HepG2 (cell line): Measurements from ENCODE around the gene ZBTB2. TPM values are rescaled to one million over a fixed set of nuclear protein-coding genes. Genes with fewer than 3 reads are reported as not detected.
"Not testable (repeated sequence)": the region's sequence is repeated elsewhere in the genome, so short reads cannot be mapped to it uniquely, and the experiment has no call there.

ENCODE experiments used
- ATAC-seq: fragments of 200-7000 bp; cut with Tn5 transposase; 3 replicates; pipeline ENCODE4 v1.9.1; 2020; ENCODE audit warnings: mild to moderate bottlenecking, moderate library complexity
- BruUV-seq: library from RNA; stranded (reverse); fragments of 400-500 nt; replicated peaks from 2 replicates; lab custom pipeline; 2021; lab: Mats Ljungman, UMichigan
- CTCF ChIA-PET: fragments of 300-600 bp; formaldehyde crosslinking; extraction: SDS; loops from one replicate; lab custom pipeline; 2021; ENCODE audit warnings: low total read pairs, inconsistent platforms, low intra/inter-chr PET ratio; lab: Yijun Ruan, JAX
- POLR2A ChIA-PET: fragments of 350-600 bp; sonication (Branson Sonifier 250); formaldehyde crosslinking; loops from one replicate; lab custom pipeline; 2020; ENCODE audit warnings: antibody characterized with exemption, inconsistent platforms; lab: Yijun Ruan, JAX
- DNase-seq: peaks from one replicate; pipeline ENCODE4 v3.0.0-alpha.2; 2015; ENCODE audit warnings: low spot score
- FAIRE-seq: peaks from 3 replicates; lab custom pipeline; 2011; peaks lifted over from hg19 to GRCh38; lab: Jason Lieb, UNC
- H2AFZ ChIP-seq: one replicate; pipeline ENCODE4 v1.6.1; 2011; ENCODE audit warnings: low read length, inconsistent platforms
- H3K27ac ChIP-seq: fragments of 300-600 bp; 3 replicates; pipeline ENCODE4 v1.8.0; 2011; ENCODE audit warnings: mixed run types, mild to moderate bottlenecking, mixed read lengths, low read length, inconsistent platforms; ENCODE audit not compliant: insufficient read depth; ENCODE audit errors: extremely low read length
- H3K27me3 ChIP-seq, 2 experiments: fragments of 200-600 bp in 1 of 2; 2 replicates in 1 of 2; 3 replicates in 1 of 2; pipeline versions ENCODE4 v1.6.0 to v1.8.0; 2011; ENCODE audit warnings: low read length in 2 of 2, mild to moderate bottlenecking in 2 of 2, moderate library complexity in 2 of 2, inconsistent platforms in 1 of 2; ENCODE audit not compliant: insufficient read depth in 2 of 2, control insufficient read depth in 1 of 2
- H3K36me3 ChIP-seq, 2 experiments: fragments of 200-600 bp in 1 of 2; replicated peaks in 1 of 2; 2 replicates in 1 of 2; 3 replicates in 1 of 2; pipeline versions ENCODE4 v1.5.1 to v1.8.0; 2011; ENCODE audit warnings: low read length in 2 of 2, inconsistent platforms in 1 of 2; ENCODE audit not compliant: insufficient read depth in 2 of 2, control insufficient read depth in 1 of 2
- H3K4me1 ChIP-seq: 2 replicates; pipeline ENCODE4 v1.5.1; 2012; ENCODE audit warnings: low read length, inconsistent platforms; ENCODE audit not compliant: insufficient read depth
- H3K4me2 ChIP-seq: 2 replicates; pipeline ENCODE4 v1.6.0; 2011; ENCODE audit warnings: low read depth, low read length, inconsistent platforms
- H3K4me3 ChIP-seq, 3 experiments: fragments of 200-600 bp in 1 of 3; sonication (generic), shearing (Covaris generic) in 1 of 3; replicated peaks in 1 of 3; 2 replicates each; pipeline ENCODE4 v1.5.1; 2011 to 2016; ENCODE audit warnings: low read length in 3 of 3, inconsistent platforms in 2 of 3, low read depth in 2 of 3, mild to moderate bottlenecking in 2 of 3, control low read depth in 1 of 3, mixed read lengths in 1 of 3; ENCODE audit not compliant: insufficient read depth in 1 of 3
- H3K79me2 ChIP-seq: one replicate; pipeline ENCODE4 v1.6.1; 2011; ENCODE audit warnings: low read length, inconsistent platforms; ENCODE audit not compliant: insufficient read depth
- H3K9ac ChIP-seq: 2 replicates; pipeline ENCODE4 v1.6.0; 2011; ENCODE audit warnings: mild to moderate bottlenecking, low read depth, low read length, inconsistent platforms; ENCODE audit not compliant: insufficient read depth
- H3K9me3 ChIP-seq: 2 replicates; pipeline ENCODE4 v1.5.1; 2012; ENCODE audit warnings: mild to moderate bottlenecking, low read length
- H4K20me1 ChIP-seq: 2 replicates; pipeline ENCODE4 v1.6.0; 2011; ENCODE audit warnings: inconsistent platforms, mild to moderate bottlenecking, low read length, moderate library complexity; ENCODE audit not compliant: insufficient read depth
- AGO2 ChIP-seq: fragments of 200-400 bp; formaldehyde crosslinking; optimal IDR thresholded peaks from 2 replicates; pipeline ENCODE3; 2017; ENCODE audit warnings: mild to moderate bottlenecking, low read depth, low read length, moderate library complexity
- DNMT1 ChIP-seq: sonication (generic); formaldehyde crosslinking; IDR thresholded peaks from 2 replicates; pipeline ENCODE4 v1.5.1; 2020; ENCODE audit warnings: mild to moderate bottlenecking, missing genetic modification reagents
- KAT7 ChIP-seq: IDR thresholded peaks from 2 replicates; pipeline ENCODE4 v1.6.1; 2018; ENCODE audit warnings: borderline replicate concordance, missing compliant biosample characterization
- RBFOX2 ChIP-seq: fragments of 200-400 bp; formaldehyde crosslinking; IDR thresholded peaks from 2 replicates; pipeline ENCODE4 v1.6.1; 2017; ENCODE audit warnings: low read depth, mild to moderate bottlenecking, low read length
- SMARCE1 ChIP-seq: fragments of 450-650 bp; IDR thresholded peaks from 2 replicates; pipeline ENCODE4 v1.6.1; 2017; ENCODE audit warnings: borderline replicate concordance
- ZNF800 ChIP-seq: sonication (generic); formaldehyde crosslinking; IDR thresholded peaks from 2 replicates; pipeline ENCODE4 v1.4.0; 2020; ENCODE audit warnings: missing genetic modification reagents
- WGBS: methylation state at CpG from one replicate; pipeline ENCODE4 v1.1.6; 2017; ENCODE audit warnings: low lambda C conversion rate; 5-methylcytosine and 5-hydroxymethylcytosine counted together
- in situ Hi-C: cut with HindIII; loops from 2 replicates; pipeline ENCODE4 v1.10.0; 2017; ENCODE audit warnings: low pct_unique_long_range_greater_than_20kb; ENCODE audit not compliant: extremely low pct_ligation_motif_present
- intact Hi-C: fragments of 100-400 bp; cut with micrococcal nuclease; formaldehyde crosslinking; loops from one replicate; pipeline ENCODE4 v1.10.0; 2022; ENCODE audit not compliant: unreplicated experiment
- polyA plus RNA-seq, 8 experiments: library from polyadenylated mRNA; depleted of rRNA in 3 of 8; stranded (reverse) in 7 of 8; unstranded in 1 of 8; fragments of >200 nt; fragmentation: Illumina TruSeq in 4 of 8; extraction: Trizol in 4 of 8; gene quantifications; 2 replicates each; pipeline versions ENCODE4 v1.2.1 to v1.2.3, GENCODE V29; 2011 to 2016; ENCODE audit warnings: low read depth in 4 of 8, missing spikeins in 1 of 8, mixed read lengths in 1 of 8; ENCODE audit not compliant: insufficient read depth in 1 of 8
- total RNA-seq, 5 experiments: library from RNA; depleted of rRNA; stranded (reverse); fragments of >200 nt; fragmentation: Illumina TruSeq; extraction: Trizol; gene quantifications; 2 replicates each; pipeline ENCODE4 v1.2.3, GENCODE V29; 2016; ENCODE audit warnings: low read depth in 1 of 5

ZBTB2 gene
- total and polyA plus RNA-seq, 2 of the 13 experiments (the other 11 are each of a cell fraction or from before 2014, with no cell fraction given) = 15.4 to 22.8 TPM

DNA sequence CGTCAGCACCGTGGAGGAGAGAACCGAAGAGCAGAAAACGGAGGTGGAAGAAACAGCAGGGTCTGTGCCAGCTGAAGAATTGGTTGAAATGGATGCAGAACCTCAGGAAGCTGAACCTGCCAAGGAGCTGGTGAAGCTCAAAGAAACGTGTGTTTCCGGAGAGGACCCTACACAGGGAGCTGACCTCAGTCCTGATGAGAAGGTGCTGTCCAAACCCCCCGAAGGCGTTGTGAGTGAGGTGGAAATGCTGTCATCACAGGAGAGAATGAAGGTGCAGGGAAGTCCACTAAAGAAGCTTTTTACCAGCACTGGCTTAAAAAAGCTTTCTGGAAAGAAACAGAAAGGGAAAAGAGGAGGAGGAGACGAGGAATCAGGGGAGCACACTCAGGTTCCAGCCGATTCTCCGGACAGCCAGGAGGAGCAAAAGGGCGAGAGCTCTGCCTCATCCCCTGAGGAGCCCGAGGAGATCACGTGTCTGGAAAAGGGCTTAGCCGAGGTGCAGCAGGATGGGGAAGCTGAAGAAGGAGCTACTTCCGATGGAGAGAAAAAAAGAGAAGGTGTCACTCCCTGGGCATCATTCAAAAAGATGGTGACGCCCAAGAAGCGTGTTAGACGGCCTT is 41.6 kb downstream of the ZBTB2 start (continued):
- no peak for TF ChIP-seq DNMT1 (CRISPR knock-in tag)
- TF ChIP-seq SMARCE1 = no peak
- no peak for TF ChIP-seq KAT7
- TF ChIP-seq, all 625 proteins: peak for 0

DNA sequence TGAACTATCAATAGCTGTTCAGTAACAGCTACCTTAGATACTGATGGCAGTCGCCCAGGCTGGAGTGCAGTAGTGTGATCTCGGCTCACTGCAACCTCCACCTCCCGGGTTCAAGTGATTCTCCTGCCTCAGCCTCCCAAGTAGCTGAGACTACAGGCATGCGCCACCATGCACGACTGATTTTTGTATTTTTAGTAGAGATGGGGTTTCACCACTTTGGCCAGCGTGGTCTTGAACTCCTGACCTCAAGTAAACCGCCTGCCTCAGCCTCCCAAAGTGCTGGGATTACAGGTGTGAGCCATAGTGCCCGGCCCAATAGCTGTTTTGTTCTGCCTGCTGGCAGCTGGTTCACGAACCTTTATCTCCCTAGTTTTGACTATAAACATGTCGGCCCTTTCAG is 48.6 kb downstream of the ZBTB2 start:
- H3K79me2 ChIP-seq, H3K36me3 ChIP-seq, FAIRE-seq, POLR2A ChIA-PET, H4K20me1 ChIP-seq, H3K9me3 ChIP-seq, H3K4me3 ChIP-seq, BruUV-seq, CTCF ChIA-PET, H3K27ac ChIP-seq, H3K27me3 ChIP-seq, H2AFZ ChIP-seq, H3K4me2 ChIP-seq, DNase-seq, ATAC-seq, H3K4me1 ChIP-seq, intact Hi-C loops, H3K9ac ChIP-seq: not testable (repeated sequence)
- 92% methylated on average over 10 of the region's 10 CpGs for WGBS
- in situ Hi-C loops = loop anchor here (25.0 kb wide), 1 partner anchor 930 kb away; no protein-coding TSS in a partner anchor

GRCh38 chr6:151341476-151342195 is 49.7 kb downstream of the ZBTB2 start:
- no TSS peak for BruUV-seq
- Histone ChIP-seq H3K4me2 (no peak overlapping the region), H3K9me3 (no peaks in the 10 kb centered on the region), H3K79me2 (no peaks in the 10 kb centered on the region), H3K27ac (no peak overlapping the region), H3K4me1 (peaks cover 6% of the 10 kb centered on the region; the same call in 1 of the 2 replicates), H3K27me3 (no peaks in the 10 kb centered on the region), H3K9ac (no peak overlapping the region), H3K36me3 (no peaks in the 10 kb centered on the region; a peak in 1 of 5 replicates), H4K20me1 (no peaks in the 10 kb centered on the region), H3K4me3 (no peak overlapping the region), H2AFZ (no peak overlapping the region)
- CTCF ChIA-PET = no interaction called here
- no peak for TF ChIP-seq ZNF800 (CRISPR knock-in tag)
- TF ChIP-seq RBFOX2 = peak; percentile 25; the same call in 1 of the 2 replicates
- peak; percentile 49 for TF ChIP-seq AGO2
- FAIRE-seq (no peak), ATAC-seq (no peak; the same call in 2 of the 3 replicates), DNase-seq (no peak)
- 96% methylated on average over 13 of the region's 52 CpGs for WGBS
- POLR2A ChIA-PET = no interaction called here
- in situ Hi-C loops = loop anchor here (25.0 kb wide), 1 partner anchor 929 kb away; no protein-coding TSS in a partner anchor
- intact Hi-C loops = no loop called here
